Type B pancreatic cell (in vitro differentiated cells): Measurements from ENCODE around the gene DAB2IP. TPM values are rescaled to one million over a fixed set of nuclear protein-coding genes. Genes with fewer than 3 reads are reported as not detected.

Experiments used
- DNase-seq: peaks from one replicate; pipeline ENCODE4 v3.0.0; 2021; ENCODE audit warnings: mixed read lengths; ENCODE audit not compliant: unreplicated experiment; ENCODE audit errors: extremely low spot score
- H3K27ac Mint-ChIP-seq: 2 replicates; pipeline ENCODE4 v1.8.0; 2021; ENCODE audit warnings: mild to moderate bottlenecking, mixed read lengths
- H3K27me3 Mint-ChIP-seq: 2 replicates; pipeline ENCODE4 v1.8.0; 2021; ENCODE audit warnings: mixed read lengths
- H3K36me3 Mint-ChIP-seq: 2 replicates; pipeline ENCODE4 v1.8.0; 2021; ENCODE audit warnings: mixed read lengths
- H3K4me1 Mint-ChIP-seq: one replicate; pipeline ENCODE4 v1.8.0; 2021; ENCODE audit warnings: mixed read lengths; ENCODE audit not compliant: unreplicated experiment
- H3K4me3 Mint-ChIP-seq: 2 replicates; pipeline ENCODE4 v1.8.0; 2021; ENCODE audit warnings: mild to moderate bottlenecking, mixed read lengths
- H3K9me3 Mint-ChIP-seq: 2 replicates; pipeline ENCODE4 v1.8.0; 2021; ENCODE audit warnings: mixed read lengths
- total RNA-seq: library from RNA; stranded (reverse); gene quantifications from 2 replicates; pipeline ENCODE4 v1.2.1, GENCODE V29; 2021; ENCODE audit warnings: low replicate concordance
- TF ChIP-seq, protein P1 (sequence below): fragments of 200-600 bp; sonication (generic); conservative IDR thresholded peaks from 2 replicates; pipeline ENCODE4 v1.5.0; 2021; ENCODE audit warnings: antibody characterized with exemption, mild to moderate bottlenecking

The DAB2IP gene
- total RNA-seq, 1 donor from 2014 or later: 57.2 TPM

DNA sequence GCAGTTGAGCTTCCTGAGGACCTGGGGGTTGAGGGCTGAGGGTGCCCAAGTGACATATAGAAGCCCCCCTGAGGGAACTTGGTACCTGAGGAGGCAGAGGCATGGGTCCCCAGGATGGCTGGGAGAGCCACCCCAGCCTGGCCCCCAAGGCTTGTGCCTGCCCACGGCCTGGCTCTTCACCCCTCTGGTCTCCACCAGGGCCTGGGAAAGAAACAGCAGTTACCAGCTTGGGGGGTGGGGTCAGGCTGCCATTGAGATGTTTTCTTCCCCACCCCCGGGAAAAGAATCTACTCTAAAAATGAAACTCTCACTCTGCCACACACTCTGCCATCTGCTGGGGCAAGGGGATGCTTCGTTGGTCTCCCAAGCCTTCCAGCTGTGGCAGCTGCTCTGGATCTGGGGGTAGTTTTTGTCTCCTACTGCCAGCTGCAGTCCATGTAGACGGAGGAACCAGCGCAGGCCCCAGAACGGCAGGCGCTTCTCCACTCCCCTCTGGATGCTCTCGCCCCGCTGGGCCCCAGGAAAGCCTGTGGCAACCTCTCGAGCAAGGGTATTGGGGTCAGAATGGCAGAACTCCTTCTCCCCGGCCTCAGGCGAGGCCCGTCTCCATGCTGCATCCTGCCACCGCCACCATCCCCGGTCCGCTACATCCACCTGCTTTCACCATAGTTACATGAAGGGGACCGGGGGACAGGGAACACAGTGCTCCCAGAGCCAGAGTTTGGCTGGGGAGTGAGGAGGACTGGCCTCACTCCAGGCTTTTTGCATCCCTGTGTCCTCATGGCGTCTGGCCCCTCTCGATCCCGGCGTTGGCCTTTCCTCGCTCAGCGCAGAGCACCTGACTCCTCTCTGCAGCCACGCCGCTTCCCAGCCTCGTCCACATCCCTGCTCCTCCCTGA, 123.5 kb downstream of the DAB2IP start:
- TF ChIP-seq, protein P1, sequence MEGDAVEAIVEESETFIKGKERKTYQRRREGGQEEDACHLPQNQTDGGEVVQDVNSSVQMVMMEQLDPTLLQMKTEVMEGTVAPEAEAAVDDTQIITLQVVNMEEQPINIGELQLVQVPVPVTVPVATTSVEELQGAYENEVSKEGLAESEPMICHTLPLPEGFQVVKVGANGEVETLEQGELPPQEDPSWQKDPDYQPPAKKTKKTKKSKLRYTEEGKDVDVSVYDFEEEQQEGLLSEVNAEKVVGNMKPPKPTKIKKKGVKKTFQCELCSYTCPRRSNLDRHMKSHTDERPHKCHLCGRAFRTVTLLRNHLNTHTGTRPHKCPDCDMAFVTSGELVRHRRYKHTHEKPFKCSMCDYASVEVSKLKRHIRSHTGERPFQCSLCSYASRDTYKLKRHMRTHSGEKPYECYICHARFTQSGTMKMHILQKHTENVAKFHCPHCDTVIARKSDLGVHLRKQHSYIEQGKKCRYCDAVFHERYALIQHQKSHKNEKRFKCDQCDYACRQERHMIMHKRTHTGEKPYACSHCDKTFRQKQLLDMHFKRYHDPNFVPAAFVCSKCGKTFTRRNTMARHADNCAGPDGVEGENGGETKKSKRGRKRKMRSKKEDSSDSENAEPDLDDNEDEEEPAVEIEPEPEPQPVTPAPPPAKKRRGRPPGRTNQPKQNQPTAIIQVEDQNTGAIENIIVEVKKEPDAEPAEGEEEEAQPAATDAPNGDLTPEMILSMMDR: no peak
- no peak overlapping the region for H3K27ac Mint-ChIP-seq
- peaks cover 38% of the 10 kb centered on the region for H3K36me3 Mint-ChIP-seq
- H3K27me3 Mint-ChIP-seq: no peaks in the 10 kb centered on the region
- no peak for DNase-seq
- peaks cover 11% of the 10 kb centered on the region for H3K4me1 Mint-ChIP-seq
- no peak overlapping the region for H3K4me3 Mint-ChIP-seq
- H3K9me3 Mint-ChIP-seq: no peaks in the 10 kb centered on the region

DNA sequence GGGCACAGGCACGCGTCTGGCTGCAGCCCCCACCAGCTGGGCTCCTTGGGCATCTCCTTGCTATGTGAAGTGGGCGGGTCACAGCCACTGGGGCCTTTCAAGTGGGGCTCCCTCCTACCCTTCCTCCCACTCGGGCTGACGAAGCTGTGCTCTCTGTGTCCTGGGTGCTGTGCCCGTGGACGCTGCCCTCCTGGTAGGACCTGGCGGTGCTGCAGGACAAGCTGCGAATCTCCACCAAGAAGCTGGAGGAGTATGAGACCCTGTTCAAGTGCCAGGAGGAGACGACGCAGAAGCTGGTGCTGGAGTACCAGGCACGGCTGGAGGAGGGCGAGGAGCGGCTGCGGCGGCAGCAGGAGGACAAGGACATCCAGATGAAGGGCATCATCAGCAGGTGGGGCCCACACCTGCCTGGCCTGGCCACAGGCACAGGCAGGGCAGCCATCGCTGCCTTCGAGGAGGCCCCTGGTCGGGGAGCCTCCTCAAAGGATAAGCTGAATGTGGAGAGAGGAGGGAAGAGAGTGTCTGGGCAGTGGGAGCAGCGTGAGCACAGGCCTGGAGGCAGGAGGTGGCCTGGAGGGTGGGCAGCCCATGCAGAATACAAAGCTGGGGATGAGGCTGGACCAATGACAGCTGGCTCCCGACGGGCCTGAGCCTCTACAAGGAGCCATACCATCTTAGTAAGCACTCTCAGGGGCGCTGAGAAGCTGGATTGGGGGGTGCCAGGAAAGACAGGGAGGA, 124.7 kb downstream of the DAB2IP start:
- TF ChIP-seq, protein P1: no peak
- DNase-seq: no peak
- Mint-ChIP-seq H3K4me3 (no peak overlapping the region), H3K9me3 (no peaks in the 10 kb centered on the region), H3K36me3 (peaks cover 41% of the 10 kb centered on the region), H3K4me1 (peaks cover 11% of the 10 kb centered on the region), H3K27me3 (no peaks in the 10 kb centered on the region), H3K27ac (no peak overlapping the region)

DNA sequence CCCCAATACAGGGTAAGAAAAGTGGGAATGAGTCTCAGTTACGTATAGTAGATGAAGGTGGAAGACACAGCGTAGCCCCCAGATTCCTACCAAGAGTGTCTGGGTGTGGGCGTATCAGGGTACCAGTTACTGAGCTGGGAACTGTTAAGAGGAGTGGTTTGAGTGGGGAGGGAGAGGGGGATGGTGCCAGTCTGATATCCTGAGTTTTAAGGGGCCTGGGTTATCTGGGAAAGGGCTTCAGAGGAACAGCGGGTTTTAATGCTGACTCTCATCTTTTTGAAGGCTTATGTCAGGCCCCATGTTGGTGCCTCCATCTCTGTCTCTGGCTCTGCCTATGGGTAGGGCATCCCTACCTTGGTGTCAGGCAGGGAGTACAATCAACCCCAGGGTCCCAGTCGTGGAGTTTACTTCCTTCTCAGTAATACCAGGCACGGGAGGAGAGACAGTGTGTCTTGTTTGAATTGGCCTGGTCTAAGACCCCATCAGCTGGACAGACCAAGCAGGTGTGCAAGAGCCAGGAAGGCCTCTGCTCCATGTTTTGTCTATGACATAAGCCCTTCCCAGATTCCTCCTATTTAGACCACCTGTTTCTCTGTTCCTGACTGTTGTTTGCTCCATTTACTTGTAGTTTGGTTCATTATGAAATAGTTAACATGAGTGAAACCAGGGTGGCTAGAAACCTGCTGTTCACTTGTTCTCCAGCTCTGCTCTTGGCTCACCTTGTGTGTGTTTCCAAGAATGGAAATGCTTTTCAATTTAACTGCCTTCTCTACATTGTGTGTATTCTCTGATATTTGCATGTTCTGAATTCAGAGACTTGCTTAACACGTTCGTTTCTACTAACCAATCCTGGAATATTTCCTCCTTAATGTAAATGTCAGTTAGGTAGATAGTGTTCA, 125.6 kb downstream of the DAB2IP start:
- H3K4me3 Mint-ChIP-seq: no peak overlapping the region
- no peak overlapping the region for H3K27ac Mint-ChIP-seq
- H3K27me3 Mint-ChIP-seq: no peaks in the 10 kb centered on the region
- peaks cover 11% of the 10 kb centered on the region for H3K4me1 Mint-ChIP-seq
- H3K36me3 Mint-ChIP-seq: peaks cover 41% of the 10 kb centered on the region
- no peak for DNase-seq
- TF ChIP-seq, protein P1: no peak
- H3K9me3 Mint-ChIP-seq: no peaks in the 10 kb centered on the region

DNA sequence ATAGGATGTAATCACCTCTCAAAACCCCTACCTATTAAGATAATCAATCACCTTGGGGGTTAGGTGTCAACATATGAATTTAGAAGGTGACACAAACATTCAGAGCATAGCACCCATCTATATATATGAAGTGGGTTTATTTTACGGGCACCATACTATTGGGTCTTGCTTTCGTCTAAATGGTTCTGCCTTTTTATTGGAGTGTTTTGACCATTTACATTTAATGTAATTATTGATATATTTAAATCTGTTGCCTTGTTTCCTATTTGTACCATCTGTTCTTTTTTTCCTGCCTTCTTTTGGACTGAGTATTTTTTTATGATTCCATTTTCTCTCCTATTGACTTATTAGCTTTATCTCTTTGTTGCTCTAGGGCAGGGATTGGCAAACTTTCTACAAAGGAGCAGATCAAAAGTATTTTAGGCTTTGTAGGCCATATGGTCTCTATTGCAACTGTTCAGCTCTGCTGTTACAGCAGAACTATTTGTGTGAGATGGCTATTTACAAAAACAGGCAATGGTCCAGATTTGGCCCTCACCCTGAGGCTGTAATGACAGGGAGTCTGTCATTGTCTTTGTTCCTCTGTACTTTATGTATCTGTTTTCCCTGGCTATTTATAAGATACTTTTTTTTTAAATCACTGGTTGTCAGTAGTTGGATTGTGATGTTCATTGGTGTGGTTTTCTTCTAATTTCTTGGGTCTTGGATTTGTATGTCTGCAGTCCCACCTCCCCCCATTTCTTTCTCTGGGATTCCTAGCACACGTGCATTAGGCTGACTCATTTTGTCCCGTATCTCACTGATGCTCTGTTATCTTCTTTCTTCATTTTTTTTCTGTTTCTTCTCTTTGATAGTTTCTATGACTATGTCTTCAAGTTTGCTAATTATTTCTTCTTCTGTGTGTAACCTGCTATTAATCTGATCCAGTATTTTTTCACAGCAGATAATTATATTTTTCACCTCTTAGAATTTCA, 127.1 kb downstream of the DAB2IP start:
- H3K27ac Mint-ChIP-seq: no peak overlapping the region
- H3K4me1 Mint-ChIP-seq: peaks cover 15% of the 10 kb centered on the region
- peaks cover 41% of the 10 kb centered on the region for H3K36me3 Mint-ChIP-seq
- TF ChIP-seq, protein P1: no peak
- no peaks in the 10 kb centered on the region for H3K27me3 Mint-ChIP-seq
- H3K9me3 Mint-ChIP-seq: no peaks in the 10 kb centered on the region
- H3K4me3 Mint-ChIP-seq: no peak overlapping the region
- no peak for DNase-seq
